HCT116 (cell line): ENCODE results near the gene EEF2. TPM values are rescaled to one million over a fixed set of nuclear protein-coding genes. Genes with fewer than 3 reads are reported as not detected.

ENCODE experiments used
- ATAC-seq: fragments of 200-7000 bp; cut with Tn5 transposase; 2 replicates; pipeline ENCODE4 v1.9.1; 2020; ENCODE audit warnings: mild to moderate bottlenecking, moderate library complexity
- BruUV-seq: library from RNA; stranded (reverse); fragments of 400-500 nt; replicated peaks from 2 replicates; lab custom pipeline; 2021; lab: Mats Ljungman, UMichigan
- CTCF ChIA-PET: fragments of 300-600 bp; sonication (Branson Sonifier 250); formaldehyde crosslinking; loops from one replicate; lab custom pipeline; 2021; ENCODE audit warnings: antibody characterized with exemption; lab: Charles Lee
- POLR2A ChIA-PET: fragments of 300-600, 350-600 bp; sonication (Branson Sonifier 250); formaldehyde crosslinking; loops from one replicate; lab custom pipeline; 2021; ENCODE audit warnings: antibody characterized with exemption; lab: Charles Lee
- RAD21 ChIA-PET, 2 experiments: fragments of 300-600 bp; sonication (Branson Sonifier 250); formaldehyde crosslinking; loops; one replicate each; lab custom pipeline; 2023; ENCODE audit warnings: low total read pairs in 2 of 2; ENCODE audit not compliant: uncharacterized antibody in 2 of 2, unreplicated experiment in 2 of 2, low non-redundant PET in 1 of 2; lab: Charles Lee
- DNase-seq: peaks from one replicate; pipeline ENCODE4 v3.0.0-alpha.2; 2010; ENCODE audit warnings: low read depth, low spot score
- H2AFZ ChIP-seq: fragments of 200-600 bp; shearing (Covaris generic), sonication (generic); 2 replicates; pipeline ENCODE4 v1.6.1; 2017; ENCODE audit warnings: low read depth, mixed run types, mixed read lengths, antibody characterized with exemption, low read length; ENCODE audit not compliant: poor library complexity, severe bottlenecking
- H3K27ac ChIP-seq: 2 replicates; pipeline ENCODE4 v1.5.1; 2012; ENCODE audit warnings: low read depth, low read length
- H3K27me3 ChIP-seq: fragments of 200-600 bp; sonication (generic); 2 replicates; pipeline ENCODE4 v1.6.1; 2016; ENCODE audit warnings: mixed run types, low read length, mixed read lengths; ENCODE audit not compliant: insufficient read depth
- H3K36me3 ChIP-seq, 2 experiments: fragments of 200-500 bp in 1 of 2; fragments of 200-600 bp in 1 of 2; sonication (Bioruptor generic) in 1 of 2; sonication (generic) in 1 of 2; 2 replicates each; pipeline versions ENCODE4 v1.5.1 to v1.6.1; 2014 to 2016; ENCODE audit warnings: low read length in 2 of 2, inconsistent platforms in 1 of 2, mixed read lengths in 1 of 2, mixed run types in 1 of 2; ENCODE audit not compliant: insufficient read depth in 2 of 2, control insufficient read depth in 1 of 2
- H3K4me1 ChIP-seq, 2 experiments: fragments of 200-600 bp in 1 of 2; sonication (generic) in 1 of 2; 2 replicates each; pipeline versions ENCODE4 v1.5.1 to v1.6.1; 2012 to 2017; ENCODE audit warnings: low read length in 2 of 2, inconsistent platforms in 1 of 2, mild to moderate bottlenecking in 1 of 2, mixed read lengths in 1 of 2, mixed run types in 1 of 2, moderate library complexity in 1 of 2; ENCODE audit not compliant: insufficient read depth in 2 of 2, control insufficient read depth in 1 of 2
- H3K4me2 ChIP-seq: fragments of 200-600 bp; sonication (generic); 2 replicates; pipeline ENCODE4 v1.6.1; 2017; ENCODE audit warnings: mixed run types, low read length, mixed read lengths
- H3K4me3 ChIP-seq, 2 experiments: fragments of 200-600 bp in 1 of 2; sonication (generic) in 1 of 2; replicated peaks in 1 of 2; 2 replicates each; pipeline ENCODE4 v1.5.1; 2011 to 2016; ENCODE audit warnings: low read length in 2 of 2, control low read depth in 1 of 2, low read depth in 1 of 2, mild to moderate bottlenecking in 1 of 2, mixed read lengths in 1 of 2, mixed run types in 1 of 2
- H3K79me2 ChIP-seq: fragments of 200-600 bp; sonication (generic); 2 replicates; pipeline ENCODE4 v1.6.1; 2017; ENCODE audit warnings: mild to moderate bottlenecking, mixed run types, low read length, moderate library complexity, mixed read lengths; ENCODE audit not compliant: insufficient read depth
- H3K9ac ChIP-seq: fragments of 200-600 bp; sonication (generic); 2 replicates; pipeline ENCODE4 v1.6.1; 2016; ENCODE audit warnings: low read length, mixed read lengths
- H3K9me2 ChIP-seq: fragments of 200-600 bp; sonication (generic), shearing (Covaris generic); 2 replicates; pipeline ENCODE4 v1.6.1; 2017; ENCODE audit warnings: mixed run types, mild to moderate bottlenecking, moderate library complexity; ENCODE audit not compliant: insufficient read depth
- H3K9me3 ChIP-seq, 2 experiments: fragments of 200-500 bp in 1 of 2; fragments of 200-600 bp in 1 of 2; sonication (Bioruptor generic) in 1 of 2; sonication (generic) in 1 of 2; 2 replicates each; pipeline ENCODE4 v1.6.1; 2014 to 2017; ENCODE audit warnings: low read length in 2 of 2, mixed read lengths in 2 of 2, inconsistent platforms in 1 of 2, low read depth in 1 of 2, mild to moderate bottlenecking in 1 of 2, mixed run types in 1 of 2, moderate library complexity in 1 of 2; ENCODE audit not compliant: control insufficient read depth in 1 of 2, insufficient read depth in 1 of 2
- H4K20me1 ChIP-seq: fragments of 200-600 bp; sonication (generic), shearing (Covaris generic); 2 replicates; pipeline ENCODE4 v1.6.1; 2017; ENCODE audit warnings: mixed run types, mild to moderate bottlenecking, moderate library complexity; ENCODE audit not compliant: insufficient read depth
- CEBPB ChIP-seq: IDR thresholded peaks from 2 replicates; pipeline ENCODE4 v1.6.1; 2012; ENCODE audit warnings: low read depth
- CTCF ChIP-seq, 3 experiments: fragments of 200-600 bp in 1 of 3; sonication (generic) in 1 of 3; IDR thresholded peaks in 2 of 3; conservative IDR thresholded peaks in 1 of 3; 2 replicates each; pipeline ENCODE4 v1.5.1; 2012 to 2017; ENCODE audit warnings: low read depth in 2 of 3, low read length in 2 of 3, antibody characterized with exemption in 1 of 3, borderline replicate concordance in 1 of 3, control low read depth in 1 of 3, mild to moderate bottlenecking in 1 of 3, mixed read lengths in 1 of 3, mixed run types in 1 of 3, moderate library complexity in 1 of 3; ENCODE audit not compliant: insufficient read depth in 1 of 3
- EGR1 ChIP-seq: IDR thresholded peaks from 2 replicates; pipeline ENCODE4 v1.6.1; 2012; ENCODE audit warnings: low read depth
- ELF1 ChIP-seq: IDR thresholded peaks from 2 replicates; pipeline ENCODE4 v1.6.1; 2012; ENCODE audit warnings: low read depth, borderline replicate concordance
- EZH2 ChIP-seq: fragments of 200-600 bp; sonication (generic); IDR thresholded peaks from 2 replicates; pipeline ENCODE4 v1.6.1; 2017; ENCODE audit warnings: antibody characterized with exemption, mixed run types
- EZH2phosphoT487 ChIP-seq: fragments of 200-600 bp; IDR thresholded peaks from 2 replicates; pipeline ENCODE4 v1.6.1; 2018; ENCODE audit warnings: antibody characterized with exemption, borderline replicate concordance
- FOSL1 ChIP-seq: IDR thresholded peaks from 2 replicates; pipeline ENCODE4 v1.6.1; 2012; ENCODE audit warnings: low read depth
- JUND ChIP-seq: IDR thresholded peaks from 2 replicates; pipeline ENCODE4 v1.6.1; 2012
- POLR2A ChIP-seq: IDR thresholded peaks from 2 replicates; pipeline ENCODE4 v1.7.0; 2011; ENCODE audit warnings: borderline replicate concordance; ENCODE audit not compliant: insufficient read depth, insufficient read length; ENCODE audit errors: extremely low read depth
- RAD21 ChIP-seq: IDR thresholded peaks from 2 replicates; pipeline ENCODE4 v1.6.1; 2012; ENCODE audit warnings: low read depth, mild to moderate bottlenecking
- REST ChIP-seq: IDR thresholded peaks from 2 replicates; pipeline ENCODE4 v1.6.1; 2012; ENCODE audit warnings: low read depth
- SIN3A ChIP-seq: IDR thresholded peaks from 2 replicates; pipeline ENCODE4 v1.6.1; 2012; ENCODE audit warnings: low read depth
- SP1 ChIP-seq: IDR thresholded peaks from 2 replicates; pipeline ENCODE4 v1.6.1; 2012; ENCODE audit warnings: low read depth
- SRF ChIP-seq: IDR thresholded peaks from 2 replicates; pipeline ENCODE4 v1.6.1; 2012; ENCODE audit warnings: low read depth
- TCF7L2 ChIP-seq: IDR thresholded peaks from 2 replicates; pipeline ENCODE4 v1.7.0; 2011; ENCODE audit warnings: borderline replicate concordance, inconsistent platforms; ENCODE audit not compliant: insufficient read depth, insufficient read length; ENCODE audit errors: extremely low read depth
- ZBTB33 ChIP-seq: IDR thresholded peaks from 2 replicates; pipeline ENCODE4 v1.6.1; 2011; ENCODE audit warnings: mild to moderate bottlenecking, low read length, moderate library complexity; ENCODE audit not compliant: insufficient replicate concordance; ENCODE audit errors: extremely low read depth
- ZFX ChIP-seq: fragments of 450-650 bp; IDR thresholded peaks from 2 replicates; pipeline ENCODE4 v1.6.1; 2017
- ZNF274 ChIP-seq: fragments of 200-500 bp; sonication (Bioruptor generic); IDR thresholded peaks from 2 replicates; pipeline ENCODE4 v1.6.1; 2014; ENCODE audit warnings: mild to moderate bottlenecking, low read depth, low read length, inconsistent platforms
- intact Hi-C: fragments of 100-400 bp; cut with micrococcal nuclease; formaldehyde crosslinking; loops from 2 replicates; pipeline ENCODE4 v1.10.0; 2022
- total RNA-seq: library from RNA; stranded (reverse); gene quantifications from one replicate; pipeline ENCODE4 v1.2.1, GENCODE V29; 2021; ENCODE audit not compliant: unreplicated experiment
- TF ChIP-seq, protein P1 (sequence below): IDR thresholded peaks from 2 replicates; pipeline ENCODE4 v1.6.1; 2012

Gene EEF2
- total RNA-seq, 1 experiment from 2014 or later, result 3,796 TPM

DNA sequence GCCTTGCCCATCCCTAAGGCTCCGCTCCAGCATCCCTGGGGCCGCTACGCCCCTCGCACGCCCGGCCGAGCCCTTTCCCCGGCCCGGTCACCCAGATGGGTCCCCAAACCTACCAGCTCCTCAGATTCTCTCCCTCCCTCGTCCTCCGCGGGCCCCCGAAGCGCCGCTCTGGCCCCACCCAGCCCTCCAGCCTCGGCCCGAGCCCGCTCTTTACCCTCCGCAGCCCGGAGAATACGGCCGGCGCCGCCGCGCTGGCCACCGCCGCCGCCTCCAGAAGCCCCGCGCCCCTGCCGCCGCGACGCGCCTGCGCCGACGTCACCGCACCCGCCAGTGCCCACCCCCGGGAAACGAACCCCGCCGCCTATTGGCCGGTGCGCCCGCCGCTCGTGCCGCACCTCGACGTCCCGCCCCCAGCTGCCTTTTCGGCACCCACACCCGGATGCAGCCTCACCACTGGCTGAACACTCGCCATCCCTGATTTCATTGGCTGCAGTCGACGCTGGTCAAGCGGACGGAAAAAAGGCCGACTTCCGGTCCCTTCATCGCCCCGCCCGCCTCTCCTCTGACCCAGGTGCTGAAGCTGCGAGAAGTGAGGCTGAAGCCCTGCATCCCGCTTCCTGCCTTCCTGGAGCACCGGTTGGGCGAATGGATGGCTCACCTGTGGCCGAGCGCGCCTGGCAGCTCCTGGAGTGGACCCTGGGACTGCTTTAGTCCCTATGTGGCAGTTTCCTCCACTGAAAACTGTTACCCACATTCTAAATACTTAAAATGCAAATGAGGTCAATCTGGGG lies 14.3 kb downstream of the EEF2 start, which contains the start of gene DAPK3:
TSS of gene DAPK3 (minus strand) at position 292 of the 791 bp plus-strand sequence. CDS start 1,364 bp downstream, outside the sequence.
- ChIA-PET CTCF (interaction anchor here (0.9 to 1.8 kb wide), 4 partner anchors 15 to 122 kb away, joined by 4 to 14 read pairs (median 6); partner anchors contain the start of gene EEF2), POLR2A (interaction anchor here (1.0 to 5.4 kb wide), 5 partner anchors 9 to 119 kb away, joined by 4 to 60 read pairs (median 5); partner anchors contain the start of gene EEF2), RAD21 (interaction anchor here in 1 of 2 experiments (1.2 kb wide), 1 partner anchor 118 kb away, joined by 7 read pairs; no protein-coding TSS in a partner anchor)
- intact Hi-C loops, result loop anchor here (2.0 kb wide), 1 partner anchor 118 kb away; no protein-coding TSS in a partner anchor
- H3K9ac ChIP-seq, result peak within 1 kb of the TSS; percentile 99
- ATAC-seq (peak; percentile 84), DNase-seq (peak; percentile 96)
- no peak within 1 kb of the TSS for H2AFZ ChIP-seq
- peaks cover 8 to 29% of the 10 kb centered on the region in 2 experiments; a peak in 3 of 4 replicates for H3K36me3 ChIP-seq
- peak within 1 kb of the TSS; percentile 83 for H3K4me2 ChIP-seq
- peaks cover 3% of the 10 kb centered on the region; the same call in 1 of the 2 replicates for H4K20me1 ChIP-seq
- H3K9me3 ChIP-seq, result no peaks in the 10 kb centered on the region
- no peaks in the 10 kb centered on the region for H3K27me3 ChIP-seq
- H3K79me2 ChIP-seq, result peaks cover 58% of the 10 kb centered on the region
- H3K9me2 ChIP-seq, result no peaks in the 10 kb centered on the region
- H3K4me1 ChIP-seq, result peaks cover 15 to 30% of the 10 kb centered on the region in 2 experiments
- BruUV-seq, result no TSS peak
- H3K4me3 ChIP-seq, result peak within 1 kb of the TSS; percentile 82 to 96
- H3K27ac ChIP-seq, result peak within 1 kb of the TSS; percentile 76
- TF ChIP-seq ZNF274 (no peak), JUND (no peak), ZFX (peak; percentile 41; the same call in 1 of the 2 replicates), ELF1 (no peak; the same call in 1 of the 2 replicates), FOSL1 (no peak), EGR1 (peak; percentile 10), RAD21 (no peak), ZBTB33 (no peak), SIN3A (no peak), CTCF (IDR thresholded peaks at IDR 0.05 in 2 of 3, conservative IDR thresholded peaks at IDR 0.05 in 1 of 3; ENCODE audit: borderline replicate concordance in 1 of 3, insufficient read depth in 1 of 3, low read depth in 2 of 3, low read length in 2 of 3) (no peak), TCF7L2 (peak; percentile 88), REST (peak; percentile 79), SRF (peak; percentile 86; the same call in 1 of the 2 replicates), POLR2A (no peak), SP1 (peak; percentile 97), EZH2phosphoT487 (no peak), EZH2 (no peak), CEBPB (no peak)
- TF ChIP-seq, protein P1, sequence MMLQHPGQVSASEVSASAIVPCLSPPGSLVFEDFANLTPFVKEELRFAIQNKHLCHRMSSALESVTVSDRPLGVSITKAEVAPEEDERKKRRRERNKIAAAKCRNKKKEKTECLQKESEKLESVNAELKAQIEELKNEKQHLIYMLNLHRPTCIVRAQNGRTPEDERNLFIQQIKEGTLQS, result no peak
